Renal cortex interstitium (tissue), 11 donors: Measurements from ENCODE around the gene CAPG. TPM values are rescaled to one million over a fixed set of nuclear protein-coding genes. Genes with fewer than 3 reads are reported as not detected.
"Not testable (repeated sequence)": the region's sequence is repeated elsewhere in the genome, so short reads cannot be mapped to it uniquely, and the experiment has no call there.

Source experiments
- DNase-seq, 11 donors: peaks; one replicate each; pipeline ENCODE4 v3.0.0-alpha.2; 2013; ENCODE audit warnings: low read depth in 9 of 11, low spot score in 4 of 11; ENCODE audit errors: extremely low read depth in 1 of 11
- polyA plus RNA-seq, 3 donors: library from polyadenylated mRNA; unstranded; fragments of 120-200 nt; gene quantifications; one replicate each; pipeline ENCODE4 v1.2.1, GENCODE V29; 2013; ENCODE audit not compliant: insufficient read length in 3 of 3

The CAPG gene
- polyA plus RNA-seq, 3 donors: 90.4 to 107 (median 95.5) TPM

DNA sequence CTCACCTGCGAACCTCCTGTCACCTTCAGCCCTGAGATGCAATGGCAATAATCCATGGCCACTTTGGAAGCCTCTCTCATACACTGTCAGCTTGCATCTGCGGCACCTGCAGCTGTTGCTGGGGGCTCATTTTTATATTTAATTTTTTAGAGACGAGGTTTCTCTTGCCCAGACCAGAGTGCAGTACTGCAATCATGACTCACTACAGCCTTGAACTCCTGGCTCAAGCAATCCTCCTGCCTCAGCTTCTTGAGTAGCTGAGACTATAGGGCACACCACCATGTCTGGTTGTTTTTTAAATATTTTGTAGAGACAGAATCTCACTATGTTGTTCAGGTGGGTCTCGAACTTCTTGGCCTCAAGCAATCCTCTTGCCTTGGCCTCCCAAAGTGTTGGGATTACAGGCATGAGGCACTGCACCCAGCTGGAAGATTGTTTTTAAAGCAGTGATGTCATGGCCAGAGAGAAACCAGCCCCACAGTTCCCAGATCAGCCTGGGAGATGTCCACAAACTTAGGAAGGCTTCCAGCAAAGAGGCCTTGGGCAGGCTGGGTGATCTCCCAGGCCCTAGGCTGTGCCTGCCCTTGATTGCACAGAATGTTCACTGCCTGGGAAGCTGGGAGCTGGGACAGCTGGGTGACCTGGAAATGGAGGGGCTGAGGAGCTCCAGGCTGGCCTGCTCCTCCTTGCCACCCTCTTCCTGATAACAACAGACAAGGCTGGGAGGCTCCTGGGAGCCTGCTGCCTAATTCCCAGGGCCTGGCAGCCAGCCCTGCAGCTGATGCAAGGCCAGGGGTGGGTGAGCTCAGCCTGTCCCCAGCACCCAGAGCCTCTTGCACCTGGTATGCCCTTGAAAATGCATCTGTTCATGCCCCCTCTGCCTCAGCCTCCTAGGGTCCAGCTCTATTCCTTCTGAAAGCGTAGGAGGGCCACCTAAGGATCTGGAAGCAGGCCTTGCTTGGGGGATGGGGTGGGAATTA is 35.4 kb upstream of the CAPG start:
- no peak for DNase-seq

DNA sequence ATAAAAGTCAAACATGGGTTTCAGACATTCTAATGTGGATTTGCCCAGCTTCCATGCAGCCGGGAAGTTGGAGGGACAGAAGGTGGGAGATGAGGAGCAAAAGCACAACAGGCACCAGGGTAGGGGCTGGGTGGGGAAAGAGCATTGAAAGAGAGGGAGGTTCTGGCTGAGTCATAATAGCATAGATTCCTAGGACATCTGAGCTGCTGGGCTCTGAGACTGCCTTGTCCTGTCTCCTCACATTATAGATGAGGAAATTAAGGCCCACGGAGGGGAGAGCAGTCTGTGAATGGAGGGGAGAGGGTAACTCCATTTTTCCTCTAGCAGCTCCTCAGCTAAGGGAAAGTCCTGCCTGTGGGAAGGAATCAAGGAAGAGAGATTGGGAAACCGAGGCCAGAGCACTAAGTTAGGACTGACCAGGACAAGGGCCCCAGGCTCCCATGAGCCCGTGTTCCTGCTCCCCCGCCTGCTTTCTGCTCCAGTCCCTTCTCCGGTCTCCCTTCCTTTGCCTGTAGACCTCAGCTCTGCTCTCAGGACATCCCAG is 34.5 kb upstream of the CAPG start:
- DNase-seq: no peak

DNA sequence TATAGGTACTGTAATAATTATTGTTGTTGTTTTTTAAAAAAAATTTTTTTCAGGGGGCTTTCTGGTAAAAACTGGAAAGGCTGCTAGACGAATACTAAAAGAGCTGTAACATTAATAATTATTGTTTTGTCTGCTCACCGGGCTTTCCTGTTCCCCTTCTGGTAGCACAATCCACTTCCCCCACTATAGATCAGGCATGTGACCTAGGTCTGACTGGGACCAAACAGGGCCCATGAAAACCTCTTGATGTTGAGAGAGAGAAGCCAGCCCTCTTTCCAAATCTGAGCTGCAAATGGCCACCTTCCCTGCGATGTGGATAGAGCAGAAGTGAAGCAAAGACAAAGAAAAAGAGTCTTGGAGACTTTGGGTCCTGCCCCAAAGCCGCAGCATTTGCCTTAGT is 31.7 kb upstream of the CAPG start:
- no peak for DNase-seq

DNA sequence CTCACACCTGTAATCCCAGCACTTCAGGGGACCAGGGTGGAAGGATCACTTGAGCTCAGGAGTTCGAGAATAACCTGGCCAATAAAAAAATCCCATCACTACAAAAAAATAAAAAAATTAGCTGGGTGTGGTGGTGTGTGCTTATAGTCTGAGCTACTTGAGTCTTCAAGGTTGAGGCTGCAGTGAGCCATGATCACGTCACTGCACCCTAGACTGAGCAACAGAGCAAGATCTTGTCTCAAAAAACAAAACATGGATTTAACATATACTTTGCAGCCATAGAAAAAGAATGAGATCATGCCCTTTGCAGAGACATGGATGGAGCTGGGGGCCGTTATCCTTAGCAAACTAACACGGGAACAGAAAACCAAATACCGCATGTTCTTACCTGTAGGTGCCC is 30.6 kb upstream of the CAPG start:
- no peak for DNase-seq

DNA sequence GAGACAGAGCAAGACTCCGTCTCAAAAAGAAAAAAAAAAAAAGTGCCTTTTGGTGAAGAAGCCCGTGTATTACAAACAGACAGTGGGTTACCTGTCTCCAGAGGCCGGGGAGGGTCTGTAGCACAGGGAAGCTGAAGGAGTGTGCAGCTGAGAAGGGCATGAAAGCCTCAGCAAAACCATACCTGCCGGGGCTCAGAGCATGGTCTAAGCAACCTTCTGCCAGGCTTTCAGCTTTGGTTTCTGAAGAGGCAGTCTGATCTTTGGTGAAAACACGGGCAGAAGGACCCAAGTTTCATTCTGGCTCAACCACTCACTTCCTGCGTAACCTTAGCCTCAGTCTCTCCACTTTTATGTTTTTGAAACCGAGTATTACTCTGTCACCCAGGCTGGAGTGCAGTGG is 29.8 kb upstream of the CAPG start:
- no peak for DNase-seq

DNA sequence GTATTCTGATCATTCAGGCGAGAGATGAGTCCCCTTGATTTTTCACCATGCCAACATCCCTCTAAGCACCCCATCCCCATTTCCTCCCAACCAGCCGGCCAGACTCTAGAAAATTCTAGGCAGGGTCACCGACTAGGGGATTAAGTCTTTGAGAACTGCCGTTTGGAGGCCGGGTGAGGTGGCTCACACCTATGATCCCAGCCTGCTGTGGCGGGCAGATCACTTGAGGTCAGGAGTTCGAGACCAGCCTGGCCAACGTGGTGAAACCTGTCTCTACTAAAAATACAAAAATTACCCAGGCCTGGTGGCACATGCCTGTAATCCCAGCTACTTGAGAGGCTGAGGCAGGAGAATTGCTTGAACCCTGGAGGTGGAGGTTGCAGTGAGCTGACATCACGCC is 29.4 kb upstream of the CAPG start:
- DNase-seq: not testable (repeated sequence)

DNA sequence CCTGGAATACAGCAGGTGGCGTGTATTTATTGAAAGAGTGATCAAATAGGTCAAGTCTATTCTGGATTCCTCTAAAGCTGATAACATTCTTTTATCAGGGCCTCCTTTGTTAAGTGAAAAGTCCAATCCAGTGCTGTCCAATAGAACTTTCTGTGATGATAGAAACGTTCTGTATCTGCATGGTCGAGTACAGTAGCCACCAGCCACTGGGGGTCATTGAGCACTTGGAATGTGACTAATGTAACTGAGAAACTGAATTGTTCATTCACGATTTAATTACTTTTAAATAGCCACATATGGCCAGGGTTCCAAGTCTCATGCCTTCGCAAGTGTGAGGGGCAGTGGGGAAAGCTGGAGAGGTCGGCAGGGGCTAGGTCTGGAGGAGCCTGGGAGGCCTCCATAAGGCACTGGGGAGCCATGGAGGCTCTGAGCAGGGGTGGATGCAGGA is 28.9 kb upstream of the CAPG start:
- DNase-seq: peak in 2 of 11 donors; percentile 36 to 63

DNA sequence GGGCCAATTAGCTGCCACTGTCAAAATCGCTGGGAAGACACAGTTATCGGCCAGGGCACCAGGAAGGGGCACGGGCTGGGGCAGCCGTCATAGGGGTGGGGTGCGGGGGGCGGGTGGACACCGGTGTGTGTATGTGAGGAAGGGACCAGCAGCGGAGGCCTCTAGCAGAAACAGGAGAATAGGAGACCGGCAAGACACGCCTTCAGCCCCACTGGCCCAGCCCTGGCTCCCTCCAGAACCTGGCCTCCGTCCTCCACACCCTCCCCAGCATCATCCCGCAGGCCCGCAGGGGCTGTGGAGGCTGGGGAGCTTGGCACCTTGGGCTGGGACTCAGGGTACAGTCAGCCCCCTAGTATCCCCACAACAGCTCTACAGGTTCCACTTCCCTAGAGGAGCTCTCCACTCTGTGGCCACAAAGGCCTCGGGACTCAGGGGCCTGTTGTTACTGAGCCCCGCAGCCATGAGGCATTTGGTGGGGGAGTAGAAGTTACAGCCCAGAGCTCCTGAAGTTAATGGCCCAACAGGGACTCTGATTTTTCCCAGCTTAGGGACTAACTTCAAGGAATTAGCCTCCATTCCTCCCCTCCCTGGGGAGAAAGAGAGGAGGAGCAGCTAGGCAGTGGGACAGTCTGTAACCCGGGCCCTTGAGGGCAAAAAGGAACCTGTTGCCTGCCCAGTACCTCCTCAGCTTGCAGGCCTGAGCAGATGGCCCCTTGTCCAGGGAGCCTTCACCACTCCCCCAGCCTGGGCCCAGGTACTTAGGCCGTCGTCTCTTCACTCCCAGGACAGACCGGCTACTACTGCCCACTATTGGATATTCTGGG is 28.2 kb upstream of the CAPG start:
- DNase-seq: peak in 3 of 11 donors; percentile 37 to 53 (median 39)

DNA sequence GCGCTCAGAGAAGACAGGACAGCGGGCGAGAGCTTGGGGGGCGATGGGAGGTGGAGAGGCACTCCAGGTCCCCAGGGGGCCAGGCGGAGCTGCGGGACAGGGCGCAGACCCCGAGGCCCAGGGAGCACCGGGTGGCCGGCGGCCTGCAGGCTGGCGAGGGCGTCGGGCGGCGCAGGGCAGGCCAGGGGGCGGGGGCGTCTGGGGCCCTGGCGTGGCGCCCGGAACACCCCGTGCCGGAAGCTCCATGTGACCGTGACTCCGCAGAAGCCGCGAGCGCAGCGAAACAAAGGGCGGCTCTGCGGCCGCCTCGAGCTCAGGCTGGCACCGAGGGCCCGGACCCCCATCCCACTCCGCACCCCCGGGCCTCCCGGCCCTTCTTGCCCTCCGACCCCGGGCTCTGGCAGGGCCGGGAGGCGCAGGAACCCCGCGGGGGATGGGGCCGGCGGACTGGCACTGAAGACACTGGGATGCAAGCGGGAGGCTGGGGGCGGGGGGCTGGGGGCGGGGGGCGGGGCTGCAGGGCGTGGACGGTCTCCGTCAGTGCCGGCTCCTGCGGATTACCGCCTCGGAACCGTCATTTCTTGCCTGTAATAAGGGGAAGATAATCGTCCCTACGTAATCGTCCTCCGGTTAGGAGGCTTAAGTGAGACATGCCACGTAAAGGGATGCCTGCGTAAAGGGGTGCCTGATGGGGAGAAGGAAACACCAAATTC is 27.5 kb upstream of the CAPG start:
- peak in 5 of 11 donors; percentile 71 to 79 (median 74) for DNase-seq

DNA sequence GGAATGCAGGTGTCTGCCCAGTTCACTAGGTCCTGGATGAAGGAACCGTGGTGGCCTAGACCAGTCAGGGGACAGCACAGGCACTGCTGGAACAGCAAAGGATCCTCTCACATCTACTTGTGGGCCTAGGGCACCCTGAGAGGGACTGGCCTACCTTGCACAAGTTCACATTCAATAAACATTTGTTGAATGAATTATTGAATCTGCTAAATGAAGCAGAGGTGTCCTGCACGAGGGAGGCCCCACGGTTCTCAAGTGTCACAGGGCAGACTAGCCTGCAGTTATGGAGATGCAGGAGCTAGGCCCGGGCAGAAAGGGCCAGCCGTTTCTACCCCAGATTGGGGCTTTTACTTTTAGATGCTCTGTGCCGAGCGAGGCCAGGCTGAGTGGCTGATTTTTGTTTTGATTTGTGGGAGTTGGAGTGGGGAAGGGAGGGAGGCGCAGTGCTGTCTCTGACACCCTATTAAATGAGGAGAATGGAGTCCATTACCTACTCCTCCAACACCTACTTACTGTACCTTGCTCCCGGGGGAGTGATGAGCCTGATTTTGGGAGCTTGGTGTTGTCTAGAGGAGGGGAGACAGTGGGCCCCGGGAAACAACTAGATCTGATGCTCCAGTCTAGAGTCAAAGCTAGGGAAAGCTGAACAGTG is 26.8 kb upstream of the CAPG start:
- DNase-seq: no peak

DNA sequence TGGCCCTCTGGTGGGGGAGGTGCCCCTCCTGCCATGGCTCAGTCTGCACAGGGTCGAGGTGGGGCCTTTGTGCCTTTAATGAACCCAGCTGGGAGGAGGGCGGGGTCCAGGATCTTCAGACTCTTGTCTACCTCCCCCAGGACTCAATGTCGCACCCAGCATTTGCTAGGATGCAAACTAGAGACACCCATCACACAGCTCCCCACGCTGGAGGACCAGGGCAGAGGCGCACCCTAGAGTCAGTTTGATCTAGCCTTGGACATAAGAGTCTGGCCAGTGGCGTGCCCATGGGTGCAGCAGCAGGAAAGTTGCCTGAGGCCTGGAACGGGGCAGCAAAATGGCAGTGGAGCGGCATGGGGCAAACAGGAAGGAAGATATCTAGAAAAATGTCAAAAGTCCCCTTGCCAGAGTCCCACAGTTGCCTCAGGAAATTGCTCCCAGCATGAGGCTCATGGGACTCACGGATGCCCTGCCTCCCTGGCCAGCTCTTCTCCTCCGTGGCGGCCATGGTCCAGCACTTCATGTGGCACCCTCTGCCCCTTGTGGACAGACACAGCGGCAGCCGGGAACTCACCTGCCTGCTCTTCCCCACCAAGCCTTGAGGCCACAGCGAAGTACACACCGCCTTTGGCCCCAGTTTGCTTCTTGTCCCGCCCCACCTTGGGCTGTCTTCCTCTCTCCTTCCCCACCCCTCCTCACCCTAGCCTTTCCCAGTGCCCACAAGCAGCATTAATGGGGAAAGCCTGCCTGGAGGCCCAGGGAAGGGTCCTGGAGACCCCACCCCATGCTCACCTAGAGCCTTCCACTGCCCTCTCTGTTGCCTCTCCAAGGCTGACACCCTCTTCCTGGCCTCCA is 26.0 kb upstream of the CAPG start:
- DNase-seq: no peak

DNA sequence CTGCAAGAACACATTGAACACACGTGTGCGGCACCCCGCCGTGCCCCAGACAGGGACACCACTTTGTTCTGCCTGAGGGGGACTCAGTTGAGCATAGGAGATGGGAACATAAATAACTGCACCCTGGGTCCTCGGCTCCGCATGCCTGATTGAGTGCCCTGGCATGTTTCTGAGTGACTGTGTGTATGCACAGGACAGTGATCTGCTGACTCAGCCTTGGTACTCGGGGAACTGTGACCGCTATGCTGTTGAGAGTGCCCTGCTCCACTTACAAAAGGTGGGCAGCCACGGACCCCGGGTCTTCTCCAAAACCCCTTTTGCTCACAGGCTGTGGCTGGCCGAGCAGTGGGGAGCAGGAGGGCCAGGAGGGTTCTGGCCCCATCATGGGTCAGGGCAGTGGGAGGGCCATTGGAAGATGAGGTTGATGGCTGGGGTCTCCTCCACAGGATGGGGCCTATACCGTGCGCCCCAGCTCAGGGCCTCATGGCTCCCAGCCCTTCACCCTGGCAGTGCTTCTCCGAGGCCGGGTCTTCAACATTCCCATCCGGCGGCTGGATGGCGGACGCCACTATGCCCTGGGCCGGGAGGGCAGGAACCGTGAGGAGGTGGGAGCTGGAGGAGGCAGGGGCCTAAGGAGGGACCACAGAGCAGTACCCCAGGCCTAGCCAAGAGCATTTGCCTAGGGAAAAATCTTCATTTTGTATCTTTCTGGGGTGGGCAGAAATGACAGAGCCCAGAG is 25.2 kb upstream of the CAPG start:
- DNase-seq: peak in 3 of 11 donors; percentile 43 to 73 (median 67)

DNA sequence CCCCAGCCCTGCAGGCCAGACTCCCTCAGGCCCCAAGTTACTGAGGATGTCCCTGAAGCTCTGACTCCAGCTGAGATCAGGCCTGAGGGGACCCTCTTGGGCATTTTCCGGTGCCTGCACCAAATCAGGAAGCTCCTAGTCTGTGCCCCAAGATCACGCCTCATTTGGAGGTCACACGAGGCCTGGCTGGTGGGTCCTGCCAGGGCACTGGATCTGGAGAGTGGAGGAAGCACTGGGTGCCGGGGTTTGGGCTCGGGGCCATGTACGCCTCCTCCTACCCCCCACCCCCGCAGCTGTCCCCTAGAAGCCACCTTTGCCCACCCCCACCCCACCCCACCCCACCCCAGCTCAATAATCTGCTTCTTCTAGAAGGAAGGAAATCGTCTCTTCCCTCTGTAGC is 24.5 kb upstream of the CAPG start:
- no peak for DNase-seq

DNA sequence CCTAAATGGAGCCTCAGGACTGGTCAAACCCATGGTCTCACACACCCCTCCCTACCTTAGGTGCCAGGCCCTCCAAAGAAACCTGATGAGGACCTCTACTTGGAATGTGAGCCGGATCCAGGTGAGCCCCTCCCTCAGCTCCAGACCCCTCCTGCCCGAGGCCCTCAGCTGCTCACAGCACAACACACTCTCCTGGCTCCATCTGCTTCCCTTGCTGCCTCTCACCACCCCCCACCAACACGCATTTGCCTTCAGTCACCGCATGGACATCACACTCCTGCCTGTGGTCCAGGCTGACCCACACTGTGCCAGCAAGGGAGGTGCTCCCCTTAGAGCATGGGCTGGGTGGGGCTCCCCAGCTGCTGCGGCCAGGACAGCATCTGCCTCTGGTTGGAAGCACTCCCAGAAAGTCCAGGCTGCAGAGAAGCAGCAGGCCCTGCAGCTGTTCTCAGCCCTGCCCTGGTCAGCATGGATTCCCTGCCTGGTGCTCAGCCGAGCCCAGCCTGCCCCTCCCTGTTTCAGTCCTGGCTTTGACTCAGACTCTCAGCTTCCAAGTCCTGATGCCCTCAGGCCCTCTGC is 23.4 kb upstream of the CAPG start:
- DNase-seq: peak in 2 of 11 donors; percentile 37 to 46

DNA sequence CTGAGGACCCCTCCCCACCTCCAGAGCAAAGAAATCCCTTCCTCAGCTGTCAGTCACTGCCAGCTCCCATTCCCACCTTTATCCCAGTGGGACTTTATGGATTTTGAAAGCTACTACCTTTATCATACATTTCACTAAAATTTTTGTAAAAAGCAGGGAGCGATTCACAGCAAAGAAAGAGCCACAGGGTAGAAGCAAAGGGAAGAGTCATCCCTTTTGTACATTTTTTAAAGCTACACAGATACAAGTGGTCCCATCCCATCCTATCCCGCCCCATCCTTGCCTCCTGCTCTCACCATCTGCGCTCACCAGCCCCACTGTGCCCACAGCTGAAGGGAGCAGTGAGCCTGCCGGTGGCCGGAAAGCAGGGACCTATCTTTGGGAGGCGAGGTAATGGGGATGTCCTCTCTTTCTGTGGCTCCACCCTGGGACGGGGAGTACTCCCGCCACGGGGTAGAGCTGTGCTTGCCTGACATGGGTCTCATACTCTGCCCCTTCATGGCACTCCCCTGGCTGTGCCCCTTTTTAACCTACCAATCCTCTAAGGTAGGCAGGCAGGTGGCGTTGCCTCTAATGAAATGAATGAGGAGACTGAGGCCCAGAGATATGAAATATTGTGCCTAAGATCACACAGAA is 21.5 kb upstream of the CAPG start:
- no peak for DNase-seq
